GM12892 (cell line): ENCODE results near the gene UPK2.

Experiments
- POLR2A ChIP-seq: IDR thresholded peaks from 2 replicates; pipeline ENCODE4 v1.6.1; 2011; ENCODE audit warnings: low read depth, low read length, control low read depth
- POLR2AphosphoS5 ChIP-seq: IDR thresholded peaks from 2 replicates; pipeline ENCODE4 v1.6.1; 2011; ENCODE audit warnings: low read depth, low read length, control low read depth
- TAF1 ChIP-seq: IDR thresholded peaks from 2 replicates; pipeline ENCODE4 v1.6.1; 2011; ENCODE audit warnings: low read depth, mild to moderate bottlenecking, control low read depth, low read length, borderline replicate concordance

DNA sequence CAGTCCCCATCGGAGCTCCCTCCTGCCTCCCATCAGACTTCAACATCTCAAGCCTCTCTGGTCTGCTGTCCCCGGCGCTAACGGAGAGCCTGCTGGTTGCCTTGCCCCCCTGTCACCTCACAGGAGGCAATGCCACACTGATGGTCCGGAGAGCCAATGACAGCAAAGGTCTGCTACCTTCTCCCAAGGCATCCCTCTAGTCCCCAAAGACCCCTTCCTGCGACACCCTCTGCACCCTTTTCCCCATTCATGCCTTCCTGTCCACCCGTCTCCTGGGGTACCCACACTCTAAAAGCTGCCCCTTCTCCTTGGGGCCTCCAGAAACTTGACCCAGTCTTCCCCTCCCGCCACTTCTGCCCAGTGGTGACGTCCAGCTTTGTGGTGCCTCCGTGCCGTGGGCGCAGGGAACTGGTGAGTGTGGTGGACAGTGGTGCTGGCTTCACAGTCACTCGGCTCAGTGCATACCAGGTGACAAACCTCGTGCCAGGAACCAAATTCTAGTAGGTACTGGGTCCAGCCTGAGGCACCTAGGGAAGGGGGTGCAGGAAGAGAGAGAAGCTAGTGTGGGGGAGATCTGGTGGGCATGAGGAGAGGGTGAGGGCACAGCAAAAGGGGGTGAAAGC lies 860 bp downstream of the UPK2 start:
- no peak for TF ChIP-seq POLR2A
- TF ChIP-seq TAF1: no peak
- no peak for TF ChIP-seq POLR2AphosphoS5
